ENCODE measurements around the gene TMEM245.

Gene TMEM245

DNA sequence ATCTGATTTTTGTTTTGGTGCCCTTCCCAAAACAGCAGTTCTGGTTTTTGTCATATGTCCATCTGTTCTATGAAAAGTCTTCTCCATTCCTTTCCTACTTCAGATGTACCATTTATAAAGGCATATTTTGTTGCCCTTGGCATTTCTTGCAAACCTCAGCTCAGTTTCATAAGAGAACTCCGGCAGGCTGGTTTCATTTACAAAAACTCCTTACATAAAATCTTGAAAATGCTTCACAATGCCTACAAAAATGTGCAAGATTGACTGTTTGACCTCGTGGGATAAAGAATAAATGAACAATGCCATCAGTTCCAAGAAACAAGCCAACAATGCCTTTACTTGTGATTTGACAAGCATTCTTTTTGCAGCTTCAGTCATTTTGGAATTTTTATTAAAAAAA, 67.3 kb downstream of the TMEM245 start:
- DNase-seq (ENCODE audit: low read depth in 2 of 2) = peak; percentile 13 to 75
- TF ChIP-seq, protein P1, sequence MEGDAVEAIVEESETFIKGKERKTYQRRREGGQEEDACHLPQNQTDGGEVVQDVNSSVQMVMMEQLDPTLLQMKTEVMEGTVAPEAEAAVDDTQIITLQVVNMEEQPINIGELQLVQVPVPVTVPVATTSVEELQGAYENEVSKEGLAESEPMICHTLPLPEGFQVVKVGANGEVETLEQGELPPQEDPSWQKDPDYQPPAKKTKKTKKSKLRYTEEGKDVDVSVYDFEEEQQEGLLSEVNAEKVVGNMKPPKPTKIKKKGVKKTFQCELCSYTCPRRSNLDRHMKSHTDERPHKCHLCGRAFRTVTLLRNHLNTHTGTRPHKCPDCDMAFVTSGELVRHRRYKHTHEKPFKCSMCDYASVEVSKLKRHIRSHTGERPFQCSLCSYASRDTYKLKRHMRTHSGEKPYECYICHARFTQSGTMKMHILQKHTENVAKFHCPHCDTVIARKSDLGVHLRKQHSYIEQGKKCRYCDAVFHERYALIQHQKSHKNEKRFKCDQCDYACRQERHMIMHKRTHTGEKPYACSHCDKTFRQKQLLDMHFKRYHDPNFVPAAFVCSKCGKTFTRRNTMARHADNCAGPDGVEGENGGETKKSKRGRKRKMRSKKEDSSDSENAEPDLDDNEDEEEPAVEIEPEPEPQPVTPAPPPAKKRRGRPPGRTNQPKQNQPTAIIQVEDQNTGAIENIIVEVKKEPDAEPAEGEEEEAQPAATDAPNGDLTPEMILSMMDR (IDR thresholded peaks at IDR 0.05; ENCODE audit: low read depth, low read length) = no peak
- no peak overlapping the region for H3K4me3 ChIP-seq (replicated peaks in 1 of 2; ENCODE audit: low read depth in 2 of 2, low read length in 2 of 2)

DNA sequence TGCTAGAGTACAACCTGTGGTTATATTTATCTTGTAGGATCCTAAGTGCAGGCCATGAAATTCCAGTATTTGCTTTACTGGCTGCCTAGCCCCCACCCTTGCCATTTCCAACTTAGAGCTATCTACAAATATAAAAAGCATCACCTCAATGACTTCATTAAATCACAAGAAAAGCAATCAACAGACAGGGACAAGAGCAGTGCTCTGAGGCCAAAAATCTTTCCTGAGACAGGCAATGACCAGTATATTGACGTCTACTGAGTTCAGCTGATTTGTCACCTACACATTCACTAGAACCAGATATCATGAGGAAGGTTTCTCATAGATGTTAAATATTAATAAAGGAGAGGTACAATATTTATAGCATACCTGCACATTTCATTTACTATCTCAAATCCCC, 68.0 kb downstream of the TMEM245 start:
- H3K4me3 ChIP-seq (replicated peaks in 1 of 2; ENCODE audit: low read depth in 2 of 2, low read length in 2 of 2) = no peak overlapping the region
- no peak for DNase-seq (ENCODE audit: low read depth in 2 of 2)
- TF ChIP-seq, protein P1 (IDR thresholded peaks at IDR 0.05; ENCODE audit: low read depth, low read length) = no peak

DNA sequence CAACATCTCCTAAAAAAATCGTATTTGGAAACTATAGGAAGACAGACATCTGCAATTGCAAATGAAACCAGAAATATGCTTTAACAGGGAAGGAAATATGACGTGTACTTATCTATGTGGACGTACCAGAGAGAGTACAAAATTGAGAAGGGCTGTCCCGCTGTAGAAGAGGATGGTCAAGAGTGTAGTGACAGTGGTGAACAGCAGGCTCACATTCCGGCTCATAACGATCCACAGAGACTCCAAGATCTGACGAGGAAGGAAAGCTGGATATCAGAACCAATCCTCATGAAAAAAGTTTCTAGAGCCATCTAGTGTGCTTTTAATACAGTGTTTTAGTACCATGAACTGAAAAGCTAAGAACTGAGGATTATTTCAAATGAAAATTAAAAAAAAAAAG, 69.3 kb downstream of the TMEM245 start:
- DNase-seq (ENCODE audit: low read depth in 2 of 2) = no peak
- H3K4me3 ChIP-seq (replicated peaks in 1 of 2; ENCODE audit: low read depth in 2 of 2, low read length in 2 of 2) = no peak overlapping the region
- TF ChIP-seq, protein P1 (IDR thresholded peaks at IDR 0.05; ENCODE audit: low read depth, low read length) = no peak

DNA sequence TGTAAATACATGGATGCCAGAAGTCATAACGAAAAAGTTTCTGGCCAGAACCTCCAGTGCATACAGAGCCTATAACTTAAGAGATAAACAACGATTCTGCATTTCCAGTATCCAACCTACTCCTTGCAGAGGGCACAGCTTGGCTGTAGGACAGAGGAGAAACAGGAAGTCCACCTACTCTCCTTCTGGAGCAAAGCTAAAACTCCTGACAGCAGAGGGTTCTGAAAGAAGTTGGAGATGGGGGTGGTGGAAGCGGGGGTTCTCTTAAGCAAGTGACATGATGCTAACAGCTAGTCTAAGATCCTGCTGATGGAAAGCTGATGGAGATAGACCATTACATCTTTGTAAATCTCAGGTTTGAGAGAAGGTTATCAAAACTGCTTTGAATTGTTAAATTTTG, 70.9 kb downstream of the TMEM245 start:
- TF ChIP-seq, protein P1 (IDR thresholded peaks at IDR 0.05; ENCODE audit: low read depth, low read length) = no peak

DNA sequence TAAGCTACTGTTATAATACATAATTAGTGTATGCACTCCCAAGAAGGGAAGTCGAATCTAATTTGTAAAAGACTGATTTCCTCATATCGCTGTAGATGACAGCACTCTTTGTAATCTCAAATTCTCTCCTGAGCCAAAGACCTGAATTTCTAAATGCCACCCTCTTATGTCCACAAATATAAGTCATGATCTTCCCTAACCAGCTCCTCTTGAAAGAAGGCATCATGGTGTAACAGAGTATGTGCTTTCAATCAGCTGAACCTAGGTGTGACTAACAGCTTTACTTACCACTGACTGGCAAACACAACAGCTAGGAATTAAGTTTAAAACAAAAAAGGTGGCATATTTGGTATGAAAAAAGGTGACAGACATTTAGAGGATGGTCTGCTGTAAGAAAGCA, 72.5 kb downstream of the TMEM245 start:
- TF ChIP-seq, protein P1 (IDR thresholded peaks at IDR 0.05; ENCODE audit: low read depth, low read length) = no peak
- no peak for DNase-seq (ENCODE audit: low read depth in 2 of 2)

More for the DNA sequence above, 70.9 kb downstream of the TMEM245 start:
- no peak for DNase-seq (ENCODE audit: low read depth in 2 of 2)
- H3K4me3 ChIP-seq (replicated peaks in 1 of 2; ENCODE audit: low read depth in 2 of 2, low read length in 2 of 2) = no peak overlapping the region

DNA sequence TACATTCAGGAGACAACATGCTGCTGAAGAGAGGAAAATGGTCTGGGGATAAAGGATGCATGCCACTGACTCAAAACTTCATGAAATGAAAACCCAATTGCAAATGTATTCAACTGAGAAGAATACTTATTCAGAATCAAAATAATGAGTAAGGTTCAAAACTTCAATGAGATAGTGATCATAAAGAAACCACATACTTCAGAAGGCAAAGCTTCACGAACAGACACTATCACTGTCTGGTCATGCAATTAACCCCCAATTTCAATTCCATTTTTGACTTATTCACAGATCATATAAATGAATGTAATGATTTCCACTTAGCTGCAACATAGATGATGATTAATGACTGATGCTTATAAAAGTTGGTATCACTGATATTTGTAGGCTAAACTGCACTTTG, 73.4 kb downstream of the TMEM245 start:
- DNase-seq (ENCODE audit: low read depth in 2 of 2) = no peak
- TF ChIP-seq, protein P1 (IDR thresholded peaks at IDR 0.05; ENCODE audit: low read depth, low read length) = no peak

More for the DNA sequence above, 72.5 kb downstream of the TMEM245 start:
- H3K4me3 ChIP-seq (replicated peaks in 1 of 2; ENCODE audit: low read depth in 2 of 2, low read length in 2 of 2) = no peak overlapping the region

DNA sequence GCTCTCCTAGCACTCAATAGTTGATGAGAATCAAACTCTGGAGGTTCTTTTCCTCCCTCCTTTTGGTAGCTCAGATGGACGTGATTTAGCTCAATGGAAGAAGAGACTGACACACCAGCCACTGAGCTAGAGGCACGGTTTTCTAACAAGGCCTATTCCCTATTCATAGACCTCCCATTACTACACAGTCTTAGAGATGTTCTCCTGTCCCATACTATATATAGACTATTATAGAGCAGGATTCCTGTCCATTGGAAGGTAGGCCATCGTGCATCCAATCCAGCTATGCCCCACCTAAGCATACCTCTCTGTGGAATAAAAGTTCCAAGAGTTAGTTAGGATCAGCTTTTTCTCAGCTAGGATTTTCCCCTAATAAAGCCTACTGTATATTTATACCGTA, 76.2 kb downstream of the TMEM245 start:
- TF ChIP-seq, protein P1 (IDR thresholded peaks at IDR 0.05; ENCODE audit: low read depth, low read length) = no peak
- DNase-seq (ENCODE audit: low read depth in 2 of 2) = no peak
- no peak overlapping the region for H3K4me3 ChIP-seq (replicated peaks in 1 of 2; ENCODE audit: low read depth in 2 of 2, low read length in 2 of 2)

More for the DNA sequence above, 73.4 kb downstream of the TMEM245 start:
- no peak overlapping the region for H3K4me3 ChIP-seq (replicated peaks in 1 of 2; ENCODE audit: low read depth in 2 of 2, low read length in 2 of 2)

Measured in cardiac fibroblast (primary cell).